Ascending aorta (tissue), 2 donors: Measurements from ENCODE around the gene UQCRC1. TPM values are rescaled to one million over a fixed set of nuclear protein-coding genes. Genes with fewer than 3 reads are reported as not detected.

Experiments used
- DNase-seq, 2 donors: peaks; one replicate each; pipeline ENCODE4 v3.0.0-alpha.2; 2019; ENCODE audit warnings: low spot score in 2 of 2
- H3K27ac ChIP-seq, 2 donors: fragments of 200-600 bp; sonication (generic); one replicate each; pipeline ENCODE4 v1.5.1; 2016 to 2017; ENCODE audit warnings: mild to moderate bottlenecking in 1 of 2
- H3K27me3 ChIP-seq: fragments of 200-600 bp; sonication (generic); one replicate; pipeline ENCODE4 v1.5.1; 2017
- H3K36me3 ChIP-seq, 2 donors: fragments of 200-600 bp; sonication (generic); one replicate each; pipeline ENCODE4 v1.5.1; 2016
- H3K4me1 ChIP-seq, 2 donors: fragments of 200-600 bp; sonication (generic); one replicate each; pipeline ENCODE4 v1.5.1; 2016 to 2017; ENCODE audit warnings: mild to moderate bottlenecking in 1 of 2
- H3K4me3 ChIP-seq, 2 donors: fragments of 200-600 bp; sonication (generic); one replicate each; pipeline ENCODE4 v1.5.1; 2016 to 2017; ENCODE audit warnings: mild to moderate bottlenecking in 1 of 2
- H3K9me3 ChIP-seq, 2 donors: fragments of 200-600 bp; sonication (generic); one replicate each; pipeline ENCODE4 v1.5.1; 2016
- intact Hi-C: fragments of 100-400 bp; cut with DNase I; formaldehyde crosslinking; loops from one replicate; pipeline ENCODE4 v1.15.1; 2023
- total RNA-seq: library from RNA; depleted of rRNA; stranded (reverse); fragments of >200 nt; gene quantifications from one replicate; pipeline ENCODE4 v1.1.0, GENCODE V29; 2016
- TF ChIP-seq, protein P1 (sequence below), 3 experiments: fragments of 200-600 bp in 2 of 3; fragments of 450-650 bp in 1 of 3; sonication (generic) in 2 of 3; IDR thresholded peaks; one replicate each; pipeline ENCODE4 v1.5.1; 2016 to 2019; ENCODE audit warnings: antibody characterized with exemption in 3 of 3, mild to moderate bottlenecking in 1 of 3, moderate library complexity in 1 of 3

UQCRC1 gene
- total RNA-seq, 1 donor from 2014 or later, result 193 TPM

DNA sequence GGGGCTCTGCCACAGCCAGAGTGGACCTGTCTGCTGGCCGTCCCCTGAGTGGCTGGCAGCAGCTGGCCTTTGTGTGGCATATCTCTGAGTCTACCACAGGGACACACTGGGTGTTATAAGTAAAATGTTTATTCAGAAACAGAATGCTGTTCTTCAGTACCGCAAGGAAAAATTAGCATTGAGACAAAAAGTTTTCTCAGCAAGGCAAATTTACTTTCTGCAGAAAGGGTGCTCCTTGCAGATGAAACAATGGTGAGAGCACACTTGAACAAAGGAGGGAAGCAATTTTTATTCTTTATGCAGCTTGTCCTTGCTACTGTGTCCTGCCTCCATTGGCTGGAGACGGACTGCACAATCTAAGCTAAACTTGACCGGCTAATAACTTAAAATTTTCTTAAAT lies 8.1 kb upstream of the UQCRC1 start:
- TF ChIP-seq, protein P1, sequence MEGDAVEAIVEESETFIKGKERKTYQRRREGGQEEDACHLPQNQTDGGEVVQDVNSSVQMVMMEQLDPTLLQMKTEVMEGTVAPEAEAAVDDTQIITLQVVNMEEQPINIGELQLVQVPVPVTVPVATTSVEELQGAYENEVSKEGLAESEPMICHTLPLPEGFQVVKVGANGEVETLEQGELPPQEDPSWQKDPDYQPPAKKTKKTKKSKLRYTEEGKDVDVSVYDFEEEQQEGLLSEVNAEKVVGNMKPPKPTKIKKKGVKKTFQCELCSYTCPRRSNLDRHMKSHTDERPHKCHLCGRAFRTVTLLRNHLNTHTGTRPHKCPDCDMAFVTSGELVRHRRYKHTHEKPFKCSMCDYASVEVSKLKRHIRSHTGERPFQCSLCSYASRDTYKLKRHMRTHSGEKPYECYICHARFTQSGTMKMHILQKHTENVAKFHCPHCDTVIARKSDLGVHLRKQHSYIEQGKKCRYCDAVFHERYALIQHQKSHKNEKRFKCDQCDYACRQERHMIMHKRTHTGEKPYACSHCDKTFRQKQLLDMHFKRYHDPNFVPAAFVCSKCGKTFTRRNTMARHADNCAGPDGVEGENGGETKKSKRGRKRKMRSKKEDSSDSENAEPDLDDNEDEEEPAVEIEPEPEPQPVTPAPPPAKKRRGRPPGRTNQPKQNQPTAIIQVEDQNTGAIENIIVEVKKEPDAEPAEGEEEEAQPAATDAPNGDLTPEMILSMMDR (IDR thresholded peaks at IDR 0.05), result no peak
- intact Hi-C loops, result no loop called here
- no peaks in the 10 kb centered on the region for H3K27me3 ChIP-seq
- peaks cover 0 to 10% of the 10 kb centered on the region in 2 donors for H3K36me3 ChIP-seq
- H3K4me1 ChIP-seq, result peaks cover 14 to 25% of the 10 kb centered on the region in 2 donors
- no peak overlapping the region for H3K4me3 ChIP-seq
- no peak for DNase-seq
- peak overlapping the region; percentile 84 to 87 for H3K27ac ChIP-seq
- H3K9me3 ChIP-seq, result peaks cover 12 to 21% of the 10 kb centered on the region in 2 donors

DNA sequence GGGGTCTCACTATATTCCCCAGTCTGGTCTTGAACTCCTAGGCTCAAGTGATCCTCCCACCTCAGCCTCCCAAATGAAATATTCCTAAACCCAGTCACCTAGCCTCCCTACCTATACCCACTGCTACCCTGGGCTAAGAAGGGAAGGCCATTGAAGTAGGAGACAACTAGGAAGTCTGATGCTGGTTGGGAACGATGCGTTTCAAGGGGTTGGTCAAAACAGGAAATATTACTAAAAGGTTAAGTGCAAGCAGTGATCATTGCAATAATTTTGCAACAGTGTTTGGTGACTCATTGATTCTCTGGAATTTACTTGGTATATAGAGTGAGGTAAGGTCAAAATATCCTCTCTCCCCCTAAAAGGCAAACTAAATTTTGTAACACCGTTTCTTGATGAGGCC lies 4.6 kb upstream of the UQCRC1 start:
- H3K9me3 ChIP-seq, result peaks cover 12 to 21% of the 10 kb centered on the region in 2 donors
- H3K4me3 ChIP-seq, result no peak overlapping the region
- no peaks in the 10 kb centered on the region for H3K27me3 ChIP-seq
- no peaks in the 10 kb centered on the region for H3K36me3 ChIP-seq
- H3K27ac ChIP-seq, result no peak overlapping the region
- no peak for DNase-seq
- TF ChIP-seq, protein P1 (IDR thresholded peaks at IDR 0.05), result no peak
- peaks cover 0 to 9% of the 10 kb centered on the region in 2 donors for H3K4me1 ChIP-seq
- intact Hi-C loops, result no loop called here

DNA sequence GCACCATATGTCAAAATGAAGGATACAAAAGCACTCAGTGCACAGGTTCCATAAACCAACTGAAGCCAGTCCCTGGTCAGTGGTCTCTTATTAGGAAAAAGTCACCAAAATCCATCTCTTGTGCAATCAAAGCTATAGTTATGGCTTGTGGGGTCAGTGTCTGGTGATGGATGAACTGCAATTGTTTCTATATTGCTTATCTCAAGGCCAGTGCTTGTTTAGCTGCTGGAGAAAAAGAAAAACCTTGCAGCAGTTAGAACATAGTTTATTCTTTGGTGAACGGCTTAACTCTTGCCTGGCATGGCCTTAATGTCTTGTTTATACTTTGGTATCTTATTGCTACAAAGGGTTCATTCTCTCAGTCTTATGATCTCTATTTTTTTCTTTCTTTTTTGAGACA lies 2.9 kb upstream of the UQCRC1 start:
- Histone ChIP-seq H3K27ac (no peak overlapping the region), H3K4me3 (no peak overlapping the region), H3K36me3 (no peaks in the 10 kb centered on the region), H3K4me1 (peaks cover 5 to 13% of the 10 kb centered on the region in 2 donors), H3K9me3 (peaks cover 5 to 13% of the 10 kb centered on the region in 2 donors), H3K27me3 (no peaks in the 10 kb centered on the region)
- TF ChIP-seq, protein P1 (IDR thresholded peaks at IDR 0.05), result no peak
- intact Hi-C loops, result no loop called here
- DNase-seq, result no peak

DNA sequence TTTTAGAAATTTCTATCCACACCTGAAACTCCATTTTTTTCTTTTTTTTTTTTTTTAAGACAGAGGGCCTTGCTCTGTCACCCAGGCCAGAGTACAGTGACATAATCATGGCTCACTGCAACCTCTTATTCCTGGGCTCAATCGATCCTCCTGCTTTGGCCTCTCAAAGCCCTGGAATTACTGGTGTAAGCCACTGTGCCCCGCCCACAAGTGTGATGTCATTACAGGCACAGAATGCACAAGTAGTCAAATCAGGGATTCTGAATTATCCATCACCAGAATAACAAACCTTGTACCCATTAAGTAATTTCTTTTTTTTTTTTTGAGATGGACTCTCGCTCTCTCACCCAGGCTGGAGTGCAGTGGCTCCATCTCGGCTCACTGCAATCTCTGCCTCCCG lies 1.9 kb downstream of the UQCRC1 start:
- intact Hi-C loops, result no loop called here
- peak overlapping the region in 1 of 2 donors; percentile 92 for H3K4me3 ChIP-seq
- TF ChIP-seq, protein P1 (IDR thresholded peaks at IDR 0.05), result no peak
- H3K4me1 ChIP-seq, result peaks cover 5 to 15% of the 10 kb centered on the region in 2 donors
- no peak for DNase-seq
- H3K36me3 ChIP-seq, result peaks cover 35 to 38% of the 10 kb centered on the region in 2 donors
- no peaks in the 10 kb centered on the region for H3K27me3 ChIP-seq
- H3K27ac ChIP-seq, result no peak overlapping the region
- no peaks in the 10 kb centered on the region for H3K9me3 ChIP-seq

DNA sequence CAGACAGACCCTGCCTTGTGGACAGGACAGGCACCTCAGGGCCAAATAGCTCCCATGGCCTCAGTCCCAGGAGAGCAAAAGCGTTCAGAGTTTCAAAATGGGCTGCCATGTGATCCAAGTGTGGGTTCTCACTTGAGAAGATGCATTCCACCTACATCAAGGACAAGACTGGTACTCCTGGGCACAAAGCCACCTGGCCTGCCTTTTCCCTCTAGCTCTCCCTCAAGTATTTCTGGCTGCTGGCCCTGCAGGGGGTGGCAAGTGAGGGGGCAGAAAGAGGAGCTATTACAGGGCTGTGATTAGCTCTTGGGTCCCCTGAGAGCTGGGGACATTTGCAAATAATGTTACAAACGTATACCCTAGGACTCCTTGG lies 7.8 kb downstream of the UQCRC1 start:
- Histone ChIP-seq H3K27ac (peak overlapping the region; percentile 29 to 94), H3K9me3 (no peaks in the 10 kb centered on the region), H3K4me1 (peaks cover 17 to 30% of the 10 kb centered on the region in 2 donors), H3K36me3 (peaks cover 70 to 82% of the 10 kb centered on the region in 2 donors), H3K4me3 (no peak overlapping the region), H3K27me3 (no peaks in the 10 kb centered on the region)
- intact Hi-C loops, result no loop called here
- TF ChIP-seq, protein P1 (IDR thresholded peaks at IDR 0.05), result no peak
- no peak for DNase-seq
